ENCODE data around the gene PHLDA3. TPM values are rescaled to one million over a fixed set of nuclear protein-coding genes. Genes with fewer than 3 reads are reported as not detected.

Gene PHLDA3
- total and polyA plus RNA-seq, 2 of the 13 experiments (the other 11 are each of a cell fraction or from before 2014, with no cell fraction given) = 16.7 to 33.6 TPM

- TF ChIP-seq FOXA1 (IDR thresholded peaks at IDR 0.05) = no peak
- peak; percentile 62 for TF ChIP-seq FOXA1 (CRISPR knock-in tag; IDR thresholded peaks at IDR 0.05)
- peak; percentile 33; the same call in 1 of the 2 replicates for TF ChIP-seq PAXIP1 (CRISPR knock-in tag; conservative IDR thresholded peaks at IDR 0.05)
- TF ChIP-seq HNRNPK (IDR thresholded peaks at IDR 0.05; ENCODE audit: low read depth, low read length, poor library complexity, severe bottlenecking) = no peak
- TF ChIP-seq, protein P1, sequence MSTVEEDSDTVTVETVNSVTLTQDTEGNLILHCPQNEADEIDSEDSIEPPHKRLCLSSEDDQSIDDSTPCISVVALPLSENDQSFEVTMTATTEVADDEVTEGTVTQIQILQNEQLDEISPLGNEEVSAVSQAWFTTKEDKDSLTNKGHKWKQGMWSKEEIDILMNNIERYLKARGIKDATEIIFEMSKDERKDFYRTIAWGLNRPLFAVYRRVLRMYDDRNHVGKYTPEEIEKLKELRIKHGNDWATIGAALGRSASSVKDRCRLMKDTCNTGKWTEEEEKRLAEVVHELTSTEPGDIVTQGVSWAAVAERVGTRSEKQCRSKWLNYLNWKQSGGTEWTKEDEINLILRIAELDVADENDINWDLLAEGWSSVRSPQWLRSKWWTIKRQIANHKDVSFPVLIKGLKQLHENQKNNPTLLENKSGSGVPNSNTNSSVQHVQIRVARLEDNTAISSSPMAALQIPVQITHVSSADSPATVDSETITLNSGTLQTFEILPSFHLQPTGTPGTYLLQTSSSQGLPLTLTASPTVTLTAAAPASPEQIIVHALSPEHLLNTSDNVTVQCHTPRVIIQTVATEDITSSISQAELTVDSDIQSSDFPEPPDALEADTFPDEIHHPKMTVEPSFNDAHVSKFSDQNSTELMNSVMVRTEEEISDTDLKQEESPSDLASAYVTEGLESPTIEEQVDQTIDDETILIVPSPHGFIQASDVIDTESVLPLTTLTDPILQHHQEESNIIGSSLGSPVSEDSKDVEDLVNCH (CRISPR knock-in tag; IDR thresholded peaks at IDR 0.05) = no peak
- no peak for TF ChIP-seq ZNF136 (CRISPR knock-in tag; IDR thresholded peaks at IDR 0.05; ENCODE audit: low read depth)
- TF ChIP-seq BCL6 (CRISPR knock-in tag; IDR thresholded peaks at IDR 0.05) = no peak
- peak; percentile 64 for TF ChIP-seq CREB1 (IDR thresholded peaks at IDR 0.05)
- TF ChIP-seq CREB1 (CRISPR knock-in tag; IDR thresholded peaks at IDR 0.05) = peak; percentile 66
- peak; percentile 35 for TF ChIP-seq CREM (IDR thresholded peaks at IDR 0.05)
- TF ChIP-seq CREM (CRISPR knock-in tag; IDR thresholded peaks at IDR 0.05) = no peak
- TF ChIP-seq, protein P2, sequence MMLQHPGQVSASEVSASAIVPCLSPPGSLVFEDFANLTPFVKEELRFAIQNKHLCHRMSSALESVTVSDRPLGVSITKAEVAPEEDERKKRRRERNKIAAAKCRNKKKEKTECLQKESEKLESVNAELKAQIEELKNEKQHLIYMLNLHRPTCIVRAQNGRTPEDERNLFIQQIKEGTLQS (CRISPR knock-in tag; IDR thresholded peaks at IDR 0.05) = peak; percentile 49; the same call in 1 of the 2 replicates
- TF ChIP-seq XBP1 (CRISPR knock-in tag; IDR thresholded peaks at IDR 0.05) = no peak
- peak in 1 of 2 experiments; percentile 44; a peak in 1 of 4 replicates for TF ChIP-seq POLR2A (IDR thresholded peaks at IDR 0.05; ENCODE audit: insufficient read depth in 1 of 2, low read depth in 2 of 2, low read length in 2 of 2)
- TF ChIP-seq TRIM24 (CRISPR knock-in tag; IDR thresholded peaks at IDR 0.05) = no peak
- no peak for TF ChIP-seq ZBTB42 (CRISPR knock-in tag; IDR thresholded peaks at IDR 0.05)
- TF ChIP-seq IKZF4 (CRISPR knock-in tag; IDR thresholded peaks at IDR 0.05; ENCODE audit: borderline replicate concordance, low read depth, not compliant biosample characterization) = no peak
- TF ChIP-seq KLF6 (CRISPR knock-in tag; IDR thresholded peaks at IDR 0.05) = no peak
- TF ChIP-seq SRF (IDR thresholded peaks at IDR 0.05; ENCODE audit: low read depth, low read length) = peak; percentile 92
- TF ChIP-seq ZNF432 (CRISPR knock-in tag; IDR thresholded peaks at IDR 0.05; ENCODE audit: borderline replicate concordance) = no peak
- peak; percentile 48; the same call in 1 of the 2 replicates for TF ChIP-seq PATZ1 (CRISPR knock-in tag; IDR thresholded peaks at IDR 0.05)
These were observed 34.6 kb upstream of the PHLDA3 start (continued) for GRCh38 chr1:201503397-201504176.
